ENCODE data around the gene SOX5.

Gene SOX5

DNA sequence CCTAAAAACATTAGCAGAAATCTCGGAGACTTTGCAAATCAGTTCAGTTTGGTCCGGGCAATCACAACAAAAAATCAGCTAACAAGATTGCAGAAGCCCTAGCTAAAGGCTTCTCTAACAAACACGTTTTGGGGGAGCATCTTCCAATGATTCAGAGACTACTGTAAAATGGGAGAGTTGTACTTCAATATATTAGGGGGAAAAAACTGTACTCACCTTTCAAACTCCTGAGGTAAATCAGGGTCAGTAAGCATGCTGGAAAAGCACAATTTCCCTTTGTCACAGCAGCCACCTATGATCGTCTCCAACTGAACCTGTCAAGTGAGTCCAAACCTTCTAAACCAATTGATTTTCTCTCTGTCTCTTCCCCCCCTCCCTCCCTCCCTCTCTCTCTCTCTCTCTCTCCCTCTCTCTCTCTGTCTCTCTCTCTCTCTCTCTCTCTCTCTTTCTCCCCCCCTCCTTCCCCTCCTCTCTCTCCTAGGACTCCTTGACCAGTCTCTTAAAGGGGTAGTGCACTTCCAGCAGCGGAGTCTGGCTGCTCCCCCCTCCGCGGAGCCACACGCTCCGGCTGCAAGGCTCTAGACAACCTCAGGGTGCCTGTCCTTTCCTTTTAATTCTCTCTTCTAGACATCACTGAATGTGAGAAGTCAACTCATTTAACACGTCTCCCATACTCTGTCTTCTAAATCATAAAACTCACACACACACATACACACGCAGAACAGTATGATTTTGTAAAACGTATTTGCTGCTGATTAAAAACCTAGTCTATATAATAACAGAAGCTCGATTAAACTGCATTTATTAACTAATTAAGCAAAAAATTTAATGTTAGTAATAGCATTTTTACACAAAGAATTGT is at the start of gene SOX5:
Gene SOX5, minus strand, starts transcription at position 323 of the 862 bp plus-strand sequence. Its CDS starts 69 bp downstream, at position 254.
- Mint-ChIP-seq H3K27me3 (no peaks in the 10 kb centered on the region), H3K27ac (no peak within 1 kb of the TSS), H3K4me3 (no peak within 1 kb of the TSS), H3K36me3 (no peaks in the 10 kb centered on the region), H3K4me1 (no peaks in the 10 kb centered on the region), H3K9me3 (no peaks in the 10 kb centered on the region)
- CTCF ChIA-PET: no interaction called here
- no peak for DNase-seq

DNA sequence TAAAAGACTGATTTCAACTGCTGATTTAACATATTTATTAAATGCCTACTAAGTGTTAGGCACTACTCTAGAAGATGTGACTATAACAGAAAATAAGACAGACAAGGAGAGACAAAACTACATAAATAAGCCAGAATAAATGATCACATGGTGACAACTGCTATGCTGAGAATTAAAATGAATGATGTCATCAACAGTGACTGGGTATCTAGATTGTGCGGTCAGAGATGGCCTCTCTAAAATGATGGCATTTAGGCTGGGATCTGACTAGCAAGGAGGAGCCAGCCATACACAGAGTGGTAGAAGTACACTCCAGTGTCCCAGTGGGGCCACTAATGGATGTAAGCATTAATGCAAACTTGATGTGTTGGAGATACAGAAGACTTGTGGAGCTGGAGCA is 37.6 kb upstream of the SOX5 start:
- Mint-ChIP-seq H3K36me3 (no peaks in the 10 kb centered on the region), H3K27me3 (no peaks in the 10 kb centered on the region), H3K4me3 (no peak overlapping the region), H3K4me1 (no peaks in the 10 kb centered on the region), H3K27ac (no peak overlapping the region), H3K9me3 (peaks cover 5% of the 10 kb centered on the region)
- DNase-seq: no peak
- CTCF ChIA-PET: interaction anchor here (1.1 kb wide), 1 partner anchor 40 kb away, joined by 3 read pairs; no protein-coding TSS in a partner anchor

- CTCF ChIA-PET: no interaction called here
- H3K27ac Mint-ChIP-seq: no peak overlapping the region
- no peak for DNase-seq
Measured at GRCh38 chr12:23980826-23981225, 31.4 kb upstream of the SOX5 start.

DNA sequence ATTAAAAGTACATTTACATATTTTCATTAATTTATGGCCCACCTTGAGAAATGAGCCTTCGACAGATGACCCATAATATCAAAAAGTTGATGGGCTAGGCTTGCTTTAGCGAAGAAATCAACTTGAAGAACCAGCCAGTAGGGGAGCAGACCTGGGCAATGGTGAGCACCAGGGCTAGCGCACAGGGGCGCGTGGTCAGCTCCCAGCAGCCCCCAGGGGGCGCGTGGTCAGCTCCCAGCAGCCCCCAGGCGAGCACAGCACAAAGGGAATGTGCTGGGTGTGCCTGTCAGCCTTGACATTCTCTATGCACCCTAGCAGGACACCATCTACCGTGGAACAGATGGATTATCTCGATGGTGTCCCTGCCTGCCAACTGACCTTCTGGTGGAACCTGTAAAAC is 15.3 kb upstream of the SOX5 start:
- CTCF ChIA-PET: no interaction called here
- Mint-ChIP-seq H3K27me3 (no peaks in the 10 kb centered on the region), H3K27ac (no peak overlapping the region), H3K4me1 (no peaks in the 10 kb centered on the region), H3K4me3 (no peak overlapping the region), H3K9me3 (no peaks in the 10 kb centered on the region), H3K36me3 (no peaks in the 10 kb centered on the region)
- DNase-seq: no peak

More at GRCh38 chr12:23980826-23981225, 31.4 kb upstream of the SOX5 start:
- Mint-ChIP-seq H3K4me1 (no peaks in the 10 kb centered on the region), H3K9me3 (no peaks in the 10 kb centered on the region), H3K4me3 (no peak overlapping the region), H3K36me3 (no peaks in the 10 kb centered on the region), H3K27me3 (no peaks in the 10 kb centered on the region)

DNA sequence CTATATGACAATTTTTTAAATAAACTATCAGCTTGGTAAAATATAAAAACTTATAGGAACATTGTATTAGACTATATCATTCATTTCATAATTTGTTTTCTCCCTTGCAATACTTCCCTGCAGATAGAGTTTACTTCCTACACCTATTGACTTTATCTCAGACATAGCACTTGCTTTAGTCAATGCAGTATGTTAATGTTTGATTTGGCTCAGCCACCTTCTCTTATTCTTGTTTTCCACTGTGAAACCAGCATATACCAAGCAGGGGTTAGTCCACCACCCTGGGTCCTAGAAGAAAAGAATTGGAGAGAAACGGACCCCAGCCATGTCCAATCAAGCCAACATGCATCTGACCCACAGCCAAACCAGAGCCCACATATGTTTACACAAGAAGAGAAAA is 10.4 kb upstream of the SOX5 start:
- DNase-seq: no peak
- no peaks in the 10 kb centered on the region for H3K27me3 Mint-ChIP-seq
- no peak overlapping the region for H3K27ac Mint-ChIP-seq
- H3K4me1 Mint-ChIP-seq: no peaks in the 10 kb centered on the region
- no peak overlapping the region for H3K4me3 Mint-ChIP-seq
- CTCF ChIA-PET: no interaction called here
- no peaks in the 10 kb centered on the region for H3K9me3 Mint-ChIP-seq
- no peaks in the 10 kb centered on the region for H3K36me3 Mint-ChIP-seq

GRCh38 chr12:23954332-23954731 is 4.9 kb upstream of the SOX5 start:
- Mint-ChIP-seq H3K36me3 (no peaks in the 10 kb centered on the region), H3K4me1 (no peaks in the 10 kb centered on the region), H3K4me3 (no peak overlapping the region), H3K27ac (no peak overlapping the region), H3K27me3 (no peaks in the 10 kb centered on the region), H3K9me3 (no peaks in the 10 kb centered on the region)
- no peak for DNase-seq
- CTCF ChIA-PET: no interaction called here

GRCh38 chr12:23952071-23952470 is 2.6 kb upstream of the SOX5 start:
- H3K9me3 Mint-ChIP-seq: no peaks in the 10 kb centered on the region
- CTCF ChIA-PET: interaction anchor here (1.5 kb wide), 1 partner anchor 15 kb away, joined by 3 read pairs; no protein-coding TSS in a partner anchor
- no peak for DNase-seq
- H3K36me3 Mint-ChIP-seq: no peaks in the 10 kb centered on the region
- H3K4me3 Mint-ChIP-seq: no peak overlapping the region
- no peaks in the 10 kb centered on the region for H3K4me1 Mint-ChIP-seq
- no peaks in the 10 kb centered on the region for H3K27me3 Mint-ChIP-seq
- no peak overlapping the region for H3K27ac Mint-ChIP-seq

DNA sequence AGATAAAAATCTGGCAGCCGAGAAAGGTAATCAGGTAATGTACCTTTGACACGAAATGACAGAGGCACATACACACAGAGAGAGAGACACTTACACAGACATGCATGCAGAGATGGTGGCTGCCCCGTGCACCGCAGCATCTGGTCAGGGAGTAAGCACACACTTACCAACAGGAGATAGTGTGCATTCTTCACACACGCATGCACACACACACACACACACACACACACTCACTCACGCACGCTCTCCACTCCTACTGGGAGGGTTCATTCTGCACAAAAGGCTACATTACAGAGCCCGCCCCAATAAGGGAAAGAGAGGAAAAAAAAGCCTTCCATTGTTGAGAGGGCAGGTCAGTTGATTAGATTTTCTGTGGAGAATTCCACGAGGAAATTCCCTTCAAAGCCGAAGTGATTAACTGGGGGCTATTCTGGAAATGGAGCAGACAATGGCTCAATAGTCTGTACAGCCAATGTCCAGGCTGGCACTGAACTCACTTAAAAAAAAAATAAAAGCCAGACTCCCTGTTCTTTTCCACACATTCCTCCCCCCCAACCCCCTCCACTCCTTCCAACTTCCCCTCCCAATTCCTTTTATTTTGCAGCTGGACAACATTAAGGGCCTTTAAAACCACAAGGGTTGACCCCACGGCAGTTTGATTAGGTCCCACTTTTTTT is 1.4 kb upstream of the SOX5 start:
- Mint-ChIP-seq H3K4me3 (no peak overlapping the region), H3K4me1 (no peaks in the 10 kb centered on the region), H3K36me3 (no peaks in the 10 kb centered on the region), H3K9me3 (no peaks in the 10 kb centered on the region), H3K27me3 (no peaks in the 10 kb centered on the region), H3K27ac (no peak overlapping the region)
- CTCF ChIA-PET: interaction anchor here (1.5 kb wide), 1 partner anchor 14 kb away, joined by 3 read pairs; no protein-coding TSS in a partner anchor
- no peak for DNase-seq

- no peak overlapping the region for H3K27ac Mint-ChIP-seq
- no peaks in the 10 kb centered on the region for H3K36me3 Mint-ChIP-seq
- H3K4me1 Mint-ChIP-seq: no peaks in the 10 kb centered on the region
- H3K27me3 Mint-ChIP-seq: no peaks in the 10 kb centered on the region
- H3K4me3 Mint-ChIP-seq: no peak overlapping the region
- CTCF ChIA-PET: no interaction called here
- no peaks in the 10 kb centered on the region for H3K9me3 Mint-ChIP-seq
- no peak for DNase-seq
Measured at GRCh38 chr12:23950210-23950774, 822 bp upstream of the SOX5 start.

DNA sequence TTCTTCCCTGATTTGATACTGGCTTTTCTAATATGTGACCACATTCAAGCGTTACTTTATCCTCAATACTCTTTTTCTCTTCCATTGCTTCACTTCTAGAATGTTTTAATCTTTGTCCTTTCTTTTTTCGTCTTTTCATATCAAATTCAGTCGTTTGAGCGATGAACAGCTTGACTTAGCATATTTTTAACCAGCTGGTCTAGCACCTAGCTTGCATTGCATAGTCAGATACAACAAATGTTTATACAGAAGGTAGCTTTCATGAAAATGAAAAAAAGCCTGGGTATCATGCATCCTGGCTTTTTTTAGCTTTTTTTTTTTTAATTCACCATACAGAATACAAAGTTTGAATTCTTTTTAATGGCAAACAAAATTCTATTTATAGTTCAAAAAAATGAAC is 1.2 kb downstream of the SOX5 start:
- Mint-ChIP-seq H3K9me3 (no peaks in the 10 kb centered on the region), H3K27ac (no peak overlapping the region), H3K4me3 (no peak overlapping the region), H3K4me1 (no peaks in the 10 kb centered on the region), H3K27me3 (no peaks in the 10 kb centered on the region), H3K36me3 (no peaks in the 10 kb centered on the region)
- no peak for DNase-seq
- CTCF ChIA-PET: no interaction called here

- Mint-ChIP-seq H3K4me1 (no peaks in the 10 kb centered on the region), H3K27ac (no peak overlapping the region), H3K4me3 (no peak overlapping the region), H3K9me3 (no peaks in the 10 kb centered on the region), H3K27me3 (no peaks in the 10 kb centered on the region), H3K36me3 (no peaks in the 10 kb centered on the region)
- CTCF ChIA-PET: no interaction called here
- no peak for DNase-seq
Measured at GRCh38 chr12:23947395-23947794, 2.1 kb downstream of the SOX5 start.

DNA sequence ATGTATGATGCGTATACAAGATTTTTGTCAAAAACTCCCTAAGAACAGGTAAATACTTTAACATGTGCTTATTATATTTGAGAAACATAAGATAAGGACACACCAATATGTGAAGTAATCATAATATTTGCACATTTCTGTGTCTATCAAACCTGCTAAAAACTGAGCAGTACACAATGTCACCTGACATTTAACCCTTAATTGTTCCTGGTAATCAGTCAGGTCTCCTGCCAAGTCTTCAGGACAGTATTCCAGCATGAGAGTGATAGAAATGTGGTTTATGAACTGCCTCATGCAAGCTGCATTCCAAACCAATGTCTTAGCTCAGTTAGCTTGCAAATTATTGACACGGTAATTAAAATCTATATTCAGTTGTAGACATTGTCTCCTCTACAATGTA is 4.2 kb downstream of the SOX5 start:
- Mint-ChIP-seq H3K27me3 (no peaks in the 10 kb centered on the region), H3K4me3 (no peak overlapping the region), H3K27ac (no peak overlapping the region), H3K9me3 (no peaks in the 10 kb centered on the region), H3K36me3 (no peaks in the 10 kb centered on the region), H3K4me1 (no peaks in the 10 kb centered on the region)
- DNase-seq: no peak
- CTCF ChIA-PET: no interaction called here

GRCh38 chr12:23944067-23944466 is 5.4 kb downstream of the SOX5 start:
- Mint-ChIP-seq H3K4me3 (no peak overlapping the region), H3K27ac (no peak overlapping the region), H3K27me3 (no peaks in the 10 kb centered on the region), H3K36me3 (no peaks in the 10 kb centered on the region), H3K9me3 (no peaks in the 10 kb centered on the region), H3K4me1 (no peaks in the 10 kb centered on the region)
- DNase-seq: no peak
- CTCF ChIA-PET: no interaction called here

DNA sequence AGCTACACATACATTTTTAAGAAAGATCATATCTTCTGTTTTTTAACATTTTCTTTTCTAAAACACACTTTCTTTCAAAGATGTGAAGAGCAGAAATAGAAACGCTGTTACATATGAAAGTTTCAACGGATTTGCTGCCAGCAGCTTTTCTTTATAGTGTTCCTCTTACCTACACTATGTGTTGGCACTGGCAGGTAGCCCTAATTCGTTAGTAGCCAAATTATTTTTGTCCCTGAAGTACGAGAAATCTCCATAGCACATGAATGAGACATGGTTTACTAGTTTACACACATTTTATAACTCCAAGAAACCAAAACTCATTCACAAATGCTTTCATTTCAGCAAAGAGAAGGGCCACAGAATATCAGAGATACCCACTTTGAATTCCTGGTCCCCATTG is 6.6 kb downstream of the SOX5 start:
- no peak overlapping the region for H3K27ac Mint-ChIP-seq
- H3K4me1 Mint-ChIP-seq: no peaks in the 10 kb centered on the region
- H3K4me3 Mint-ChIP-seq: no peak overlapping the region
- CTCF ChIA-PET: no interaction called here
- no peaks in the 10 kb centered on the region for H3K27me3 Mint-ChIP-seq
- no peak for DNase-seq
- no peaks in the 10 kb centered on the region for H3K36me3 Mint-ChIP-seq
- H3K9me3 Mint-ChIP-seq: no peaks in the 10 kb centered on the region

DNA sequence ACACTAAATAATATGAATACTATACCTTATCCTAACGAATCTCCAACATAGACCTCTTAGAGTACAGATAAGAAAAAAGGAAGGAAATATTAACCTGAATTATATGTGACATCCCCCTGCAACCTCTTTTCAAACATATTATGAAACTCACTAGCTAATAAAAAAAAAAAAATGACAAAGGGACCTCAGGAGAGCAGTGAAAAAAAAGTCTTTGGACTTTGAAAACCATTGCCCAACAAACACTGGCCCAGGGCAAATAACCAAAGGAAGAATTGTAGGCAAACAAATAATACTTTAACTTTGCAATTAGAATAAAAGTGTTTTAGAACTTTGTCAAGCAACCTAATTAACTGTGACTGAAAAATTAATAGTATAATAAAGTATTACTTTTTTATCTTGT is 7.7 kb downstream of the SOX5 start:
- no peaks in the 10 kb centered on the region for H3K36me3 Mint-ChIP-seq
- CTCF ChIA-PET: no interaction called here
- no peaks in the 10 kb centered on the region for H3K4me1 Mint-ChIP-seq
- H3K4me3 Mint-ChIP-seq: no peak overlapping the region
- H3K27ac Mint-ChIP-seq: no peak overlapping the region
- H3K9me3 Mint-ChIP-seq: no peaks in the 10 kb centered on the region
- DNase-seq: no peak
- H3K27me3 Mint-ChIP-seq: no peaks in the 10 kb centered on the region

All from activated naive CD4-positive, alpha-beta T cell treated with anti-CD3 and anti-CD28 coated beads, Interleukin-2, amount 10 ng/mL, durations not matched to agents 7 days and 5 days (primary cell).